DMS153 treated with DMSO at 0.1 percent for 48 hours (cell line): Measurements from ENCODE around the gene P3R3URF.

Experiments
- DNase-seq: peaks from one replicate; lab custom pipeline; 2025; ENCODE audit not compliant: unreplicated experiment; lab: John Stamatoyannopoulos, UW

The P3R3URF gene

DNA sequence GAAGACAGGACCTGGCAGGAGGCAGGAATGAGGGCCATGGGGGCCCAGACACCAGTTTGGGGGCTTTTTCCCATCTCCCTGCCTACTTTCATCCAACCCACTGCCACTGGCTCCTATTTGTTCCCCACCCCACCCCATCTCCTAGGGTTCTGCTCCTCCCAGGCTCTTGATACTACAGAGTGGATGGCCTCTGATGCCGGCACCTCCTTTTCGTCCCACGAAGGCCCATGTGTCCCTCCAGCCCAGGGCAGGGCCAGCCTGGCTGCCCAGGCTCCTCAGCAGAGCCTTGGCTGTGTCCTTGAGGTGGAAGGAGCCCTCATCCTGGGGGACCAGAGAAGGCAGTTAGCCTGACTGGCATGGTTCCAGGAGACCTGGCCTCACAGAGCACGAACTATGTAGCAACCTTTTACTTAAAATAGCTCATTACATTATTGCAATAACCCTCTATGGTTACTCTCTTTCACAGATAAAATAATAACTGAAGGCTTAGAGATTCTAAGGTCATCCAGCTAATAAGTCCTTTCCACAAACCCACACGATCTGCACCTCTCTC lies 18.4 kb upstream of the P3R3URF start:
- no peak for DNase-seq

DNA sequence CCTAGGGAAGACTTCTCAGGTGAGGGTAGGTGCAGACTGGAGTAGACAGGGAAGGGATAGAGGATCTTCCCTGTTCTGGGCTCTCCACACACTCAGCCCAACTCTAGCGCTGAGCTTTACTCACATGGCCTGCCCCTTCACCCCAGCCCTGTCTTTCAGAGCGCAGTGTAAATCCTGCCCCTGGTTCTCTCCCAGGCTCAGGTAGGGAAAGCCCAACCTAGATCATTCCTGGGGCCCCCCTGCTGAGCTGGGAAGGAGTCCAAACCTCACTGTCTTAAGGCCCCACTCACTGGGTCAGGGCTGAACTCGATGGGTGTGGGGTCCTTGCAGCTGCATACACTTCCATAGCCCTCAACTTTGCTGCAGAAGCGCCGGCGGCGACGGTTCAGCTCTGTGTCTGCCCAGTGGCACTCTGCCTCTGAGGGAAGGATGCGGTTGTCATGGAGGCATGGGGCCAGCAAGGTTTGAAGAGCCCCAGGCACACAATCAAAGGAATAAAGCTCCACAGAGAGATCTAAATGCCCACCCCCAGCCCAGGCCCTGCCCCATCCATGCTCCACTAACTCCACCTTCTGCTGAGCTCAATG lies 17.8 kb upstream of the P3R3URF start:
- DNase-seq, result peak; percentile 57

DNA sequence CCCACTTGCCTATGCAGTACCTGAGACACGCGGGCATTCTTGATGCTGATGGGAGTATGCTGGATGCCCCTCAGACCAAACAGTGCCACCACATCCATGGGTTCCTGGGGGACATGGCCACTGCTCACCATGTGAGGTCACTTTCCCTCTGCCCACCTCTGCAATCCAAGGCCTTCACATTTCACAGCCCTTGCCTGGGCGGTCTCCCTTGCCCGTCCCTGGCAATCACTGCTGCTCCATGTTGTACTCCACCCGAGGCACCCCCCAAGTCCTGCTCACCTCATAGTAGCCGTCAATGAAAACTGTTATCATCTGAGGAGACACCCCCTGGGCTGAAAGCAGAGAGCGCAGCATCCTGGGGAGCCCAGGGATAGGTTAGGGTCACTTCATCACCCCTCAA lies 17.0 kb upstream of the P3R3URF start:
- DNase-seq, result no peak

DNA sequence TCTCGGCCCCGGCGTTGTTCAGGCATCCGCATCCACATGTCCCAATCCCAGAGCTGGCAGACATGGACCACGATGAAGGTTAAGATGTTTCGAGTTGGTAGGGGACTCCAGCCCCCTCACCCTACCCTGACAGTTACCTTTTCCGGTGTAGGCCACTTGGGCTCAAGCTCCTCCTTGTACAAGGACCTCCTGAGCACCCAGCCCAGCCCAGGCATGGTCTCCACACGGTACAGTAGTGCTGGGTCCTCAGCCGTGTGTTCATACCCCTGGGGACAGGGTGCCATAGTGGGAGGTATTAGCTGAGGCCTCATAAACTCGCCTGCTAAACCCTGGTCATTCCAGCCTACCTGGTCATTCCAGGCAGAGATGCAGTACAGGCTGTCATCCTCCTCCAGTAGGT lies 15.9 kb upstream of the P3R3URF start:
- DNase-seq, result no peak

DNA sequence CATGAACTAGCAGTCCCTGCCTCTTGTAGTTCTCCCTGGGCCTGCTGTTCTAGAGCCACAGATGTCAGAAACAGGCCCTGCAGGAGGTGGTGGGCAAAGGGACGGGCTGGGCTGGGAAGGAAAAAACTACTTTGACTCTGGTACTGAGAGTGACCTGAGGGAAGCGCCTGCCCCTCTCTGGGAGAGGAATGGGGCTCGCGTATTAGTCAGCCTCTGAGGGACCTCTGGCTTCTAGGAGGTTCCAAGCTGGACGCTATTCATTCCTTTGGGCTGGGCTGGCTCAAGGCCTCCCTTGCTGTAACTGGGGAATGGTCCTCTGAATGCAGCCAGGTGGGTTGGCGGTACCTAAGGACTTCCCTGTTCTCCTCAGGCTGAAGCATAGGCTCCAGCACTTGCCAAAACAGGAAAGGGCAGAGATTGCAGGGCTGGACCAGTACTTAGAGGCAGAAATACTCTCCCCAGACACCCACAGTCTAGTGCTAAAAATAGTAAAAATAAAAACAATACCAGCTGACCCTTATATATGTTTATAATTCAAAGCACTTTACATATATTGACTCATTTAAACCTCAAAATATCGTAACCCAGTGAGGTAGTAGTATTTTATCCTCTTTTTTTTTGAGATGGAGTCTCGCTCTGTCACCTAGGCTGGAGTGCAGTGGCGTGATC lies 14.9 kb upstream of the P3R3URF start:
- DNase-seq, result no peak

DNA sequence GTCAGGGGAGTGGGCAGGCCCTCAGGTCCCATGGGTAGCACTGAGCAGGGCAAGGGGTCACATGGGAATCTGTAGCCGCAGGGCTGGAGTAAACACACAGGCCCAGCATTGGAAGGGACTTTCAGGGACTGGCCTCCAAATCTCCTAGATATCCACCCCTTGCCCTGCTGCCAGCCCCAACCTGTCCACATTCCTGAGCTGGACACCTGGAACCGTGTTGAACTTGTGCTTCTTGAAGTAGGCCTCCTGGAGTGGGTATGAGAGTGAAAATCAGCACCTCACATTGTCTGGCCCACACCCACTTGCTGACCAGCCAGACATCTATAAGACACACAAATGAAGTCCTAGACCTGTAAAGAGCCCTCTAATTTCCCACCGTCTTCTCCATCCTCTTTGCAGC lies 14.3 kb upstream of the P3R3URF start:
- no peak for DNase-seq

DNA sequence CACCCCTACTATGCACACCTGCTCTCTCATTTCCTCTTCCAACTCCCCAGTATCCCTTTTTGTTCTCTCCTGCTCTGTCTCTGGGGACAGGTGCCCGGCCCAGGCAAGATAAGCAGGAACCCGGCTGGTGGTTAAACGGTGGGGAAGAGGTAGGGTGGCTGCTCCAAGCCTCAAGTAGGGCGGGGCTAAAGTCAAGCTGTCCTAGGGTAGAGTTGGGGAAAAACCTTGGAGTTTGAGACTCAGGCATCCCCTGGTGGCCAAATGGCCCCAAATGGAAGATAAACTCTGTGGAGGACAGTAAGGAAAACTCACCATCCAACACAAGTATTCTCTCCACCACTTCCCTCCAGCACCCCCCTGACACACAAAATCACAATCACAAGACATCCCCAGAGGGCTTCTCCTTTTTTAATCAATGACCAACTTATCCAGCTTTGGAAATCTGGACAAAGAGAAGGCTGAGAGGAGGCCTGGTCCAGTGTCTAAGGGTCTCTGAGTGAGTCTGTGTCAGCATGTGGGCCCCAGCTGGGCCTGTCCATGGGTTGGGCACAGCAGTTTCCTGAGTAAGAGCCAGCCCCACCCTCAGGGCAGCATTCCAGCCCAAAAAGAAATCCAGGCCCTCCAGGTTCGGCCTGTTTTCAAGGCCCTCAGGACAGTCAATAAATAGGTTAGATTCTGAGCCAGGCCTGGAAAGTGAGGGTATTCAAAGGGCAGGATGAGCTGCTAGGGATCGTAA lies 12.2 kb upstream of the P3R3URF start:
- DNase-seq, result peak; percentile 95

DNA sequence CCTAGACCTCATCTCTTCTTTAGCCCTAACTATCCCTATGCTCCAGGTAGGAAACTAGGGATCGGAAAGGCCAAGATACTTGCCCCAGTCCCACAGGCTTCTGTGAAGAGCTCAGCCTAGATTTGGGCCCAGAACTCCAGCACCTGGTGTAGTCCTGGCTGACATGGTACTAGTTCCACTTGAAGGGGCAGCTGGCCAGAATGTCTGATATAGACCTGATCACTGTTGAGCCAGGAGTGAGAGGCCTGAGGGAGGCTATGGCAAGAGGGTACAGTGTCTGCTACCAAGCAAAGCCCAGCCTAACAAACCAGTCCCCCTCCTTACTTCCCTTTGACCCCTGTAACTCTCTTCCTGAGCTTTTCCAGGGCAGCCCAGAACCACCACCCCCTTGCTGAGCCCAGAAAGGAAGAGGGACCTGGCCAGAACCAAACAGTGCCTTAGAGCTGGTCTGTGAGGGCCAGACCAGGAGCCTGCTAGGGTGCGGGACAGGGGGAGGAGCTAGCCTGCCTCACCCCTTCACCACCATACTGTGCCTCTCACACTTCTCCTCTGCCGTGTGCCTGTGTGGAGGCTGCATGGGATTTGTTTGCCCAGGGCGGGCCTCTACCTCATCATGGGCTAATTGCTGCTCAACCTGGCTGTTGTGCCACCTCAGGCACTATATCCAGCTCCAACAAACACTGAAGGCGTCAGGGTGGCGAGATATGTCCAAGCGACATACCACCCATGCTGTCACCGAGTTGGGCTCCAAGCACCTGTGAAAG lies 11.0 kb upstream of the P3R3URF start:
- DNase-seq, result peak; percentile 98

DNA sequence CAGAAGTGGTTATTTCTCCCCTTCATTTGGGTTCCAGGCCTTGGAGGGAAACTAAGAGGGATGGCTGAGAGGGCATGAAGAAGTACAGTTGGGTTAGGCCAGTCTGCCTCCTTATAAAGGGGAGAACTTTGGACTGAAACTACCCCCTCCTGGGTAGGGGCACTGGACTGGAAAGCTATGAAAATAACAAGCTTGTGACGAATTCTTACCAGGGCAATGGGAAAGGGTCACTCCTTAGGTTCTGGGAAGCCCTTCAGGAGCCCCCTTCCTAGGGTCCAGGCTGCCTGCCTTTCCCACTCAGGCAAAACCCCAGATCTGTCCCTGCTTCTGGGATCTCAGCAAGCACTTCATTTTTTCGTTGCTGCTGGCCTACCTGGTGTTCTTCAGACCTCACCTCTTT lies 9.8 kb upstream of the P3R3URF start:
- no peak for DNase-seq

DNA sequence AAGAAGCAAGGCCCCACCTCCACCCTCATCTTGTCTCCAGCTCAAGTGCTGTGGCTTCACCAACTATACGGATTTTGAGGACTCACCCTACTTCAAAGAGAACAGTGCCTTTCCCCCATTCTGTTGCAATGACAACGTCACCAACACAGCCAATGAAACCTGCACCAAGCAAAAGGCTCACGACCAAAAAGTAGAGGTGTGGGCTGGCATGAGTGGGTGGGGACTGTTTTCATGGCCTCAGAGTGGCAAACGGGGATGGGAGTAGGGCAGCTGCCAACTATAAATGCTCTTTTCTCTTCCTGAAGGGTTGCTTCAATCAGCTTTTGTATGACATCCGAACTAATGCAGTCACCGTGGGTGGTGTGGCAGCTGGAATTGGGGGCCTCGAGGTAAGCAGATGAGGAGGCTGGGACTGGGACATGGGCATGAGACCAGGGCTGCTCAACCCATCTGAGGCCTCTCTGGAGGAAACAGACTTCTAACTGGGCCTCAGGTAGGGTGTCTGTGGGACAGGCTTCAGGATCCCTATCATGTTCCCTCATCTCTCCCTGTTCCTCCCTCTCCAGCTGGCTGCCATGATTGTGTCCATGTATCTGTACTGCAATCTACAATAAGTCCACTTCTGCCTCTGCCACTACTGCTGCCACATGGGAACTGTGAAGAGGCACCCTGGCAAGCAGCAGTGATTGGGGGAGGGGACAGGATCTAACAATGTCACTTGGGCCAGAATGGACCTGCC lies 8.8 kb upstream of the P3R3URF start:
- DNase-seq, result no peak

DNA sequence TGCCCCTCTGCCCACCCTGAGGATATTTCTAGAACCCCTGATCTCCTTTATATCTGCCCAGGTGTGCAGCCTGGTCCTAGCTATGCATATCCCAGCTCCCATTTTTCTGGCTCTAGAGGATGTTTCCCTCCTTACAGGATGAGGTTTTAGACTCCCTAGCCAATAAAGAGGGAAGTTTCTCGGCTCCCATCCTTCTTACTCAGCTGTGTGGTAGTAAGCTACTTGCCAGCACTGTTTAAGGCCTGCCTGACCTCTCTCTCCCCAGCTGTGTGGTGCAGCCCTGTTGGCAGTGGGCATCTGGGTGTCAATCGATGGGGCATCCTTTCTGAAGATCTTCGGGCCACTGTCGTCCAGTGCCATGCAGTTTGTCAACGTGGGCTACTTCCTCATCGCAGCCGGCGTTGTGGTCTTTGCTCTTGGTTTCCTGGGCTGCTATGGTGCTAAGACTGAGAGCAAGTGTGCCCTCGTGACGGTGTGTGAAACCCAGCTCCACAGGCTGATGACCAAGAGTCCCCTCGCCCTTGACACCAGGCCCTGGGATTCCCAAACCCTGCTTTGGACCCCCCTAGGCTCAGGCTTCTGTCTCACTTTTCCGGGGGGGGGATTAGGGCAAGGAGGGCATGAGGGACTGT lies 7.8 kb upstream of the P3R3URF start:
- no peak for DNase-seq

DNA sequence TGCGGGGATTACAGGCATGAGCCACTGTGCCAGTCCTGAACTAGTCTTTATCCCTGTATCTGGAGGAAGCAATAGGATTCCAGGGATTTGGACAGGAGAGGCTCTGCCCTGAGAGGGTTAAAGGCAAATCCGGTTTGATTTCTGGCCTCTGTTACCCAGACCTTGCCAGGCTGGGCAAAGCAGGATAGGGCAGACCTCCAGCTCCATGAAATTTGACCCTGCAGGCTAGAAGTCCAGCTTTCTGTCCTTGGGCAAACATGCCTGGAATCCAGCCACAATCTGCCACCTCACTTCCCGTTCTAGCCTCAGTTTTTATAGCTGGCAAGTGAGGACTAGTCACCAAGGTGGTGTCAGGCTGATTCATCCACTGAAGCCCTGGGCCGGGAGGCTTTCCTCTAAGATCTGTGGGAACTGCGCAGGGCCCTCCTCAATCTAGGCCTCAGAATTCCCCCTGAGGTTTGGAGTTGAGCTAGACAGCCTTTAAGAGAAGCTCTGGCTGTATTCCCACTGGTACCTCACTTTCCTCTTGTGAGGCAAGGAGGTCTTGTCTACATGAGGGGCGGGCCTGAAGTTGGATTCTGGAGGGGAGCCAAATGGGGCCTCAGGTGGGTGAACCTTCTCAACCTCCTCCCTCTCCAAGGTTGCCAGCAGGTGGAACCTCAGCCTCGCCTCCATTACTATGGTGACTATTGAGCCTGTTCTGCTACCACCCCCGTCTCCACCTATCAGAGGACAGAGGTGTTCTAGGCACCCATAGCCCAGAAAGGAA lies 7.0 kb upstream of the P3R3URF start:
- peak; percentile 98 for DNase-seq

DNA sequence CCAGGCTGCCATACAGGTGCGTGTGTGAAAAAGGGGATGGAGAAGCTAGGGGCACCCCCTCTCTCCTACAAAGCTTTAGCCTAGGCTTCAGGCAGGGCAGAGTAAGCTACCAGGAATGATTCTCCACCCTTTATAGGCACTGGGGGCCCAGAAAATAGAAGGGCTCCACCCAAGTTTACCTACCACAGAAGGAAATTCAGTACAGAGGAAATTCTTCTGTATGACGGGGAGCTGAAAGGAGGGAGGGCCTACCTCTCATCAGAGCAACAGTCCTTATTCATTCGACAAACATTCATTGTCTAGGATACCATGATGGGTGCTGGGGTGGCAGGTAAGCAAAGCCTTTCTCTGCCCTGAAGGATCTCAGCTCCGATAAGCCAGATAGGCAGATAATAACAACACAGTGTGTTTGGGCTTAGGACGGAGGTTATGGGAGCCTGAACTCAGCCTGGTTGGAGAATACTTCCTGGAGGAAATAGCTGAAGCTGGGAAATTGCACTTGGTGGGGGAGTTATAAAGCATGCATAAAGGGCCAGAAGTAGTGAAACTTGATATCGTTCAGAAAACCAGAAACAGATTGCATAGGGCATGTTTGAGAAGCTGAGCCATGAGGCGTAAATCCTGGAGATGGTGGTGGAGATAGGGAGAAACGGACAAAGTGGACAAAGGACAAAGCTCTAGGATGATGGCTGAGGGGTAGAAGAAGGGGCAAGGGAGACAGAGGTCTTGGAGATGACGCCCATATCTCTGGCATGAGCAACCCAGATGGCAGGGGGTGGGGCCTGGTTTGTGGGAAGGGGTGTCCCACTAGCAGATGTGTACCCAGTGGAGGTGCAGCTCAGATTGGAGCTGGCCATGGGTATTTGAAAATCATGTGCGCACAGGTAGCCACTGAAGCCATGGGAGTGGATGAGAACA lies 5.3 kb upstream of the P3R3URF start:
- DNase-seq, result peak; percentile 46

DNA sequence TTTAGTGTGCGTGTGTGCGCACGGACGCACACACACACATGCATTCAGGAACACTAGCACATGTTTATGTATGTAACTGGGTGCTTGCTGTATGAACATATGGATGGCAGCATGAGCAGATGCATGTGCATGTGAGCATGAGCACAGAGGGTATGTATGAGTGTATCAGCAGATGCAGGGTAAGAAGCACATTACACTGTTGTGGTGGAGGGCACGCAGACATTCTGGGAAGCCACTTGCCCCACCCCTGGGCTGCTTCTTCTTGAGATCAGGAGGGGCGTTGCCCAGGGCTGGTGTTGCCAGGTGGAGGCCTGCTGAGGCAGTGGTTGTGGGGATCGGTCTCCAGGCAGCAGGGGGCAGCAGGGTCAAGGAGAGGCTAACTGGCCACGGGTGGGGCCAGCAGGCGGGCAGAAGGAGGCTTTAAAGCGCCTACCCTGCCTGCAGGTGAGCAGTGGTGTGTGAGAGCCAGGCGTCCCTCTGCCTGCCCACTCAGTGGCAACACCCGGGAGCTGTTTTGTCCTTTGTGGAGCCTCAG lies 3.9 kb upstream of the P3R3URF start:
- DNase-seq, result peak; percentile 95

DNA sequence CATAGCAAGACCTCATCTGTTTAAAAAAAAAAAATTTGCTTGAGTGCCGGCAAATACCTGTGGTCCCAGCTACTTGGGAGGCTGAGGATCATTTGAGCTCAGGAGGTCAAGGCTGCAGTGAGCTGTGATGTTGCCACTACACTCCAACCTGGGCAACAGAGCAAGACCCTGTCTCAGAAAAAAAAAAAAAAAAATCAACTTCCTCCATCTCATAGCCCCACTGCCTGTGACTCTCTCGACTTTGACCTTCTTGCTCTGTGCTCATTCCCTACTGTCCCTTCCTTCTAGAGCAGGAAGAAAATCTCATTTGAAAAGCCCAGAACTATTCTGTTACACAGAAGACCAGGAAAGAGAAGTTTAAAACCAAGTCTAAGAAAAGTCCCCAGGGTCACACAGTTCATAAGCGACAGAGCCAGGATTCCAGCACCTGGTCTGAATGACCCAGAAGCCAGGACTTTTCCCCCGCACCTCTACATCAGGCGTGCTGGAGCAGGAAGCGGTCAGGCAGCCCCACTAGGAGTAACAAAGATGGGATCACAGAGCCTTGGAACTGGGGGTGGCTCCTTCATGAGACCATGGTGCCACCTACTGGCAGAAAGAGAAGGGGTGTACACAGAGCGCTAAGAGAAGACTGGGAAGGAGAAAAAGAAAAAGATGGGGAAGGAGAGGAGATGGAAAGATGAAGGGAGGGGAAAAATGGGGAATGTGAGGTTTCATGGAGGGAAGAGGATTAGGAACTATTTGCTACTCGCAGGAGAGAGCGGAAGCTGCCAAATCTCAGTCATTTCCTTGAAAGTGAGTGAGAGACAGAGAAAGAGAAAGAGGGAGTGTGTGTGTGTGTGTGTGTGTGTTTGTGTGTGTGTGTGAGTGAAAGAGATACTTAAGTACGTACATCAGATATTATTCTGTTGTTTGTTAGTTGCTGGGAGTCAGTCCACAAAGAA lies 3.1 kb upstream of the P3R3URF start:
- DNase-seq, result peak; percentile 97

DNA sequence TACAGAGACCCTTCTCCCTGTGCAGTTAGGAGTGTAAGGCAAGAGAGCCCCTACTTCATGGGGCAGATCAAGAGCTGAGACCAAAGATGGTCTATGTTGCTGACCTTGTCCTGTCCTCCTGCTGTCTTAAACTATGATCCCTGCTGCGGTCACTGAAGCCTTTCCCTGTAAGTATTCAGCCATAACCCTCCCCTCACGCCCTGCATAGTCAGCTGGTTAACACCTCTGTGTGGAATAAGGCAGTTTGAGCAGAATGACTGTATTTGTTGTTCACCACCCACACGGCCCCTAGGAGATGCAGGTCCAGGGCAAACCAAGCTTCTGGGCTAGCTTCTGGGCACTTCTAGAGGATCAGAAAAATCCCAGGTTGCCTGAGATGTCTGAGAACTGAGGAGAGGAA lies 1.0 kb downstream of the P3R3URF start:
- DNase-seq, result no peak
